Fibroblast of skin of right biceps (primary cell): ENCODE data around the gene ACTL7B.
A peak's percentile ranks its signal among the peaks of the same experiment; 100 is the strongest.
"Not testable (repeated sequence)": the region's sequence is repeated elsewhere in the genome, so short reads cannot be mapped to it uniquely, and the experiment has no call there.

ENCODE experiments used
- DNase-seq: peaks from one replicate; pipeline ENCODE4 v3.0.0-alpha.2; 2013

Gene ACTL7B

GRCh38 chr9:108855888-108856287 lies at the start of gene ACTL7B:
Gene ACTL7B (minus strand): TSS chr9:108855986. CDS start chr9:108855930, 56 bp downstream.
- no peak for DNase-seq

- DNase-seq, result no peak
Observed at GRCh38 chr9:108905494-108905893, 49.7 kb upstream of the ACTL7B start.

- DNase-seq, result no peak
Observed at GRCh38 chr9:108904161-108904560, 48.4 kb upstream of the ACTL7B start.

- peak; percentile 7 for DNase-seq
Observed at GRCh38 chr9:108903420-108904103, 47.8 kb upstream of the ACTL7B start.

GRCh38 chr9:108900176-108900575 lies 44.4 kb upstream of the ACTL7B start:
- DNase-seq, result no peak

GRCh38 chr9:108899023-108899695 lies 43.4 kb upstream of the ACTL7B start:
- DNase-seq, result not testable (repeated sequence)

- DNase-seq, result no peak
Observed at GRCh38 chr9:108897324-108898096, 41.7 kb upstream of the ACTL7B start.

GRCh38 chr9:108894225-108894997 lies 38.6 kb upstream of the ACTL7B start:
- no peak for DNase-seq

GRCh38 chr9:108889649-108890067 lies 33.9 kb upstream of the ACTL7B start:
- DNase-seq, result peak; percentile 44

- not testable (repeated sequence) for DNase-seq
Observed at GRCh38 chr9:108886594-108887271, 30.9 kb upstream of the ACTL7B start.

- peak; percentile 80 for DNase-seq
Observed at GRCh38 chr9:108885643-108886348, 30.0 kb upstream of the ACTL7B start.

- DNase-seq, result no peak
Observed at GRCh38 chr9:108884701-108885100, 28.9 kb upstream of the ACTL7B start.

GRCh38 chr9:108883085-108883484 lies 27.3 kb upstream of the ACTL7B start:
- no peak for DNase-seq

GRCh38 chr9:108882052-108882888 lies 26.5 kb upstream of the ACTL7B start:
- no peak for DNase-seq

GRCh38 chr9:108880738-108881316 lies 25.0 kb upstream of the ACTL7B start:
- DNase-seq, result no peak

GRCh38 chr9:108877524-108877923 lies 21.7 kb upstream of the ACTL7B start:
- no peak for DNase-seq

- DNase-seq, result no peak
Observed at GRCh38 chr9:108876425-108876824, 20.6 kb upstream of the ACTL7B start.

GRCh38 chr9:108874058-108874788 lies 18.4 kb upstream of the ACTL7B start:
- no peak for DNase-seq

- peak; percentile 28 for DNase-seq
Observed at GRCh38 chr9:108869092-108869725, 13.4 kb upstream of the ACTL7B start.
